ENCODE data around the gene CT47C1. TPM values are rescaled to one million over a fixed set of nuclear protein-coding genes. Genes with fewer than 3 reads are reported as not detected.

Gene CT47C1
- not detected in 5 replicates for total RNA-seq (2022; extraction: Qiagen RNA extraction; ENCODE audit: low read depth)

GRCh38 chrX:119072744-119073143 is at the start of gene CT47C1:
Gene CT47C1 (plus strand): TSS chrX:119072993. CDS start chrX:119073226, 233 bp downstream.

Other genes starting within 250 kb of the CT47C1 start
- gene ZCCHC12, start 249.2 kb upstream of the CT47C1 start, total RNA-seq (2022; extraction: Qiagen RNA extraction; ENCODE audit: low read depth) = 0.09 to 0.28 TPM (median 0.21 TPM) in 5 replicates
- gene LONRF3, start 98.4 kb upstream of the CT47C1 start, total RNA-seq (2022; extraction: Qiagen RNA extraction; ENCODE audit: low read depth) = 2.4 to 3.8 TPM (median 3.4 TPM) in 5 replicates
- gene KIAA1210, start 54.8 kb downstream of the CT47C1 start, total RNA-seq (2022; extraction: Qiagen RNA extraction; ENCODE audit: low read depth) = not detected in 5 replicates
- gene PGRMC1, start 163.3 kb downstream of the CT47C1 start, total RNA-seq (2022; extraction: Qiagen RNA extraction; ENCODE audit: low read depth) = 141 to 160 TPM (median 150 TPM) in 5 replicates